Neural progenitor cell (in vitro differentiated cells): ENCODE results near the gene MMP1.

Source experiments
- EZH2phosphoT487 ChIP-seq: fragments of 200-600 bp; sonication (generic); IDR thresholded peaks from 2 replicates; pipeline ENCODE4 v1.6.1; 2017; ENCODE audit warnings: antibody characterized with exemption
- TF ChIP-seq, protein P1 (sequence below): fragments of 200-600 bp; sonication (generic); IDR thresholded peaks from 2 replicates; pipeline ENCODE4 v1.5.1; 2017; ENCODE audit warnings: antibody characterized with exemption, mild to moderate bottlenecking

DNA sequence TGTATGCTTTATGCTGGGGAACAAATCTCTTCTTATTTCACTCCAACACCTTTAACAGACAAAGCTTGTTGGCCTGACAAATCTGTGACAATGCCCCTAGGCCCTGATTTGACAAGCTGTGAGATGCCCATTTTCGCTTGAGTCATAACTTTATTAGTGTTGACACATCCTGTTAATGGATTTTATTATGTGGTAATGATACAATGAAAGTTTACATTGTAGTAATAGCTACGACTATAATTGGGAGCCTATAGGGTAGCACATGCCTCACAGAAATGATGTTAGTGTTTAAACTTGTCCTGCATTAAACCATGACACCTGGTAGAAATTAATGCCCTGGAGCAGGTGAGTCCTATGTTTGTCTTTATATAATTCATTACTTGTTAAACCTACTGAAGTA is 14.2 kb downstream of the MMP1 start:
- TF ChIP-seq, protein P1, sequence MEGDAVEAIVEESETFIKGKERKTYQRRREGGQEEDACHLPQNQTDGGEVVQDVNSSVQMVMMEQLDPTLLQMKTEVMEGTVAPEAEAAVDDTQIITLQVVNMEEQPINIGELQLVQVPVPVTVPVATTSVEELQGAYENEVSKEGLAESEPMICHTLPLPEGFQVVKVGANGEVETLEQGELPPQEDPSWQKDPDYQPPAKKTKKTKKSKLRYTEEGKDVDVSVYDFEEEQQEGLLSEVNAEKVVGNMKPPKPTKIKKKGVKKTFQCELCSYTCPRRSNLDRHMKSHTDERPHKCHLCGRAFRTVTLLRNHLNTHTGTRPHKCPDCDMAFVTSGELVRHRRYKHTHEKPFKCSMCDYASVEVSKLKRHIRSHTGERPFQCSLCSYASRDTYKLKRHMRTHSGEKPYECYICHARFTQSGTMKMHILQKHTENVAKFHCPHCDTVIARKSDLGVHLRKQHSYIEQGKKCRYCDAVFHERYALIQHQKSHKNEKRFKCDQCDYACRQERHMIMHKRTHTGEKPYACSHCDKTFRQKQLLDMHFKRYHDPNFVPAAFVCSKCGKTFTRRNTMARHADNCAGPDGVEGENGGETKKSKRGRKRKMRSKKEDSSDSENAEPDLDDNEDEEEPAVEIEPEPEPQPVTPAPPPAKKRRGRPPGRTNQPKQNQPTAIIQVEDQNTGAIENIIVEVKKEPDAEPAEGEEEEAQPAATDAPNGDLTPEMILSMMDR, result no peak
- no peak for TF ChIP-seq EZH2phosphoT487
